Spleen (tissue), 11 donors: Measurements from ENCODE around the gene DCTN2. TPM values are rescaled to one million over a fixed set of nuclear protein-coding genes. Genes with fewer than 3 reads are reported as not detected.

ENCODE experiments used
- DNase-seq: peaks from one replicate; pipeline ENCODE4 v3.0.0-alpha.2; 2020
- H3K27ac ChIP-seq, 8 donors: fragments of 200-600 bp; sonication (generic) in 7 of 8; 1 replicate in 4 of 8; 2 replicates in 4 of 8; pipeline versions ENCODE4 v1.5.0 to v1.8.0; 2016 to 2021; ENCODE audit warnings: inconsistent platforms in 4 of 8, mild to moderate bottlenecking in 4 of 8, moderate library complexity in 1 of 8
- H3K27me3 ChIP-seq, 7 donors: fragments of 200-600 bp; sonication (generic) in 6 of 7; replicated peaks in 1 of 7; 1 replicate in 4 of 7; 2 replicates in 3 of 7; pipeline versions ENCODE4 v1.5.0 to v1.8.0; 2016 to 2021; ENCODE audit warnings: inconsistent platforms in 3 of 7, mild to moderate bottlenecking in 1 of 7
- H3K36me3 ChIP-seq, 6 donors: fragments of 200-600 bp; sonication (generic) in 5 of 6; 1 replicate in 4 of 6; 2 replicates in 2 of 6; pipeline versions ENCODE4 v1.5.0 to v1.8.0; 2016 to 2021; ENCODE audit warnings: inconsistent platforms in 2 of 6
- H3K4me1 ChIP-seq, 6 donors: fragments of 200-600 bp; sonication (generic) in 5 of 6; 1 replicate in 3 of 6; 2 replicates in 3 of 6; pipeline versions ENCODE4 v1.5.0 to v1.8.0; 2016 to 2021; ENCODE audit warnings: inconsistent platforms in 3 of 6
- H3K4me3 ChIP-seq, 8 donors: fragments of 200-600 bp; sonication (generic) in 7 of 8; 1 replicate in 4 of 8; 2 replicates in 4 of 8; pipeline versions ENCODE4 v1.5.0 to v1.8.0; 2016 to 2021; ENCODE audit warnings: inconsistent platforms in 4 of 8, mild to moderate bottlenecking in 4 of 8, moderate library complexity in 2 of 8
- H3K9me3 ChIP-seq, 8 donors: fragments of 200-600 bp; sonication (generic) in 7 of 8; 1 replicate in 4 of 8; 2 replicates in 4 of 8; pipeline versions ENCODE4 v1.5.0 to v1.8.0; 2016 to 2021; ENCODE audit warnings: inconsistent platforms in 4 of 8
- POLR2A ChIP-seq, 3 donors: fragments of 450-650 bp; IDR thresholded peaks; one replicate each; pipeline ENCODE4 v1.5.1; 2017; ENCODE audit warnings: antibody characterized with exemption in 3 of 3, mild to moderate bottlenecking in 1 of 3
- POLR2AphosphoS5 ChIP-seq, 3 donors: sonication (generic); formaldehyde crosslinking; IDR thresholded peaks; one replicate each; pipeline ENCODE4 v1.5.1; 2017; ENCODE audit warnings: antibody characterized with exemption in 3 of 3
- WGBS, 5 donors: extraction: QIAGEN DNeasy Blood & Tissue Kit in 3 of 5; methylation state at CpG; one replicate each; pipeline versions ENCODE4 v1.1.5 to v1.1.7; 2013 to 2018; 5-methylcytosine and 5-hydroxymethylcytosine counted together
- intact Hi-C: fragments of 100-400 bp; cut with DNase I; formaldehyde crosslinking; loops from one replicate; pipeline ENCODE4 v1.15.0; 2023; ENCODE audit warnings: low total_unique reads
- polyA plus RNA-seq, 3 donors: library from polyadenylated mRNA; stranded (reverse); fragments of 200-250 nt; gene quantifications; one replicate each; pipeline ENCODE4 v1.2.1, GENCODE V29; 2013
- total RNA-seq, 7 donors: library from RNA; depleted of rRNA in 3 of 7; stranded (reverse); fragments of >200 nt in 3 of 7; fragmentation: NEBNext Ultra II Directional in 4 of 7; extraction: Animal tissue kit (Norgen Biotek cat#: 25700) in 4 of 7; gene quantifications; one replicate each; pipeline versions ENCODE4 v1.1.0 to v1.2.1, GENCODE V29; 2016 to 2021
- TF ChIP-seq, protein P1 (sequence below), 11 experiments: fragments of 200-600 bp in 7 of 11; fragments of 450-650 bp in 4 of 11; sonication (generic) in 4 of 11; IDR thresholded peaks in 8 of 11; conservative IDR thresholded peaks in 3 of 11; 1 replicate in 7 of 11; 2 replicates in 4 of 11; pipeline versions ENCODE4 v1.4.0 to v1.8.0; 2016 to 2021; ENCODE audit warnings: antibody characterized with exemption in 11 of 11, inconsistent platforms in 4 of 11, mild to moderate bottlenecking in 1 of 11
- donor health status: healthy with polysubstance abuse.
- donor health status: DM: no; HTN: no; CAD: no; lungs with moderate emphysema.
- donor health status: DM: no; HTN: no; CAD: no.
- donor health status: Bipolar disorder and iron deficiency.
- donor health status: healthy.
- donor health status: DM: no; HTN: no; CAD: no.
- donor health status: DM: yes; HTN: yes; CAD: no.

DCTN2 gene
- total and polyA plus RNA-seq, 10 donors: 53.3 to 152 (median 88.8) TPM

DNA sequence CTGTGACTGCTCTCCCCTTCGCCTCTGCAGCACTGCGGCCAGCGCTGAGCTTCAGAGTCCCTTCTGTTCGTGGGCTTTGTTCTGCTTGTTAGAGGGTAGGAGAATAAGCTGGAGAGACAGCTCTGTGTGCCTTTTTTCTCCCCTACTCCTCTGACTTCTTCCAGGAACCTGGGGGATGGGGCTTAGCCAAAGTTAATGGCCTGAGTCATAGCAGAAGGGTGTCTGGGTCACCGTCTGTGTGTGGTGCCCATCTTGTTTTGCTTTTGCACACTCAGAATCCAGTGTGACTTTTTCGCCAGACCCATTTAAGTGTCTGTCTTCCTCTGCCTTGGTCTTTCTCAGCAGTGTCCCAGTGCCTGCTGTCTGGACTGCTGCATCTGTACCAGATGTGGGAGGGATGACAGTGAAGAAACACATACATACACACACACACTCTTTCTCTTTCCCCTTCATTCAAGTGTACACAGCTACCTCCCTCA, 5.9 kb upstream of the DCTN2 start:
- intact Hi-C loops: no loop called here
- TF ChIP-seq, protein P1, sequence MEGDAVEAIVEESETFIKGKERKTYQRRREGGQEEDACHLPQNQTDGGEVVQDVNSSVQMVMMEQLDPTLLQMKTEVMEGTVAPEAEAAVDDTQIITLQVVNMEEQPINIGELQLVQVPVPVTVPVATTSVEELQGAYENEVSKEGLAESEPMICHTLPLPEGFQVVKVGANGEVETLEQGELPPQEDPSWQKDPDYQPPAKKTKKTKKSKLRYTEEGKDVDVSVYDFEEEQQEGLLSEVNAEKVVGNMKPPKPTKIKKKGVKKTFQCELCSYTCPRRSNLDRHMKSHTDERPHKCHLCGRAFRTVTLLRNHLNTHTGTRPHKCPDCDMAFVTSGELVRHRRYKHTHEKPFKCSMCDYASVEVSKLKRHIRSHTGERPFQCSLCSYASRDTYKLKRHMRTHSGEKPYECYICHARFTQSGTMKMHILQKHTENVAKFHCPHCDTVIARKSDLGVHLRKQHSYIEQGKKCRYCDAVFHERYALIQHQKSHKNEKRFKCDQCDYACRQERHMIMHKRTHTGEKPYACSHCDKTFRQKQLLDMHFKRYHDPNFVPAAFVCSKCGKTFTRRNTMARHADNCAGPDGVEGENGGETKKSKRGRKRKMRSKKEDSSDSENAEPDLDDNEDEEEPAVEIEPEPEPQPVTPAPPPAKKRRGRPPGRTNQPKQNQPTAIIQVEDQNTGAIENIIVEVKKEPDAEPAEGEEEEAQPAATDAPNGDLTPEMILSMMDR (IDR thresholded peaks at IDR 0.05 in 8 of 11, conservative IDR thresholded peaks at IDR 0.05 in 3 of 11): no peak
- TF ChIP-seq POLR2A (IDR thresholded peaks at IDR 0.05) (no peak), POLR2AphosphoS5 (IDR thresholded peaks at IDR 0.05) (no peak)
- no peak overlapping the region for H3K27ac ChIP-seq
- no peak for DNase-seq
- H3K36me3 ChIP-seq: no peaks in the 10 kb centered on the region
- H3K27me3 ChIP-seq: peaks cover 0 to 46% (median 21%) of the 10 kb centered on the region in 7 donors
- WGBS, 5 donors: 66 to 72% (median 71%) methylated on average over 6 of the region's 6 CpGs
- no peaks in the 10 kb centered on the region for H3K9me3 ChIP-seq
- H3K4me1 ChIP-seq: peaks cover 6 to 15% (median 13%) of the 10 kb centered on the region in 6 donors
- H3K4me3 ChIP-seq: no peak overlapping the region

GRCh38 chr12:57552306-57552651, 5.3 kb upstream of the DCTN2 start:
- DNase-seq: no peak
- H3K27me3 ChIP-seq: peaks cover 0 to 46% (median 21%) of the 10 kb centered on the region in 7 donors
- 74 to 86% (median 81%) methylated on average over 2 of the region's 2 CpGs for WGBS, 5 donors
- no peaks in the 10 kb centered on the region for H3K9me3 ChIP-seq
- H3K4me3 ChIP-seq: no peak overlapping the region
- H3K36me3 ChIP-seq: no peaks in the 10 kb centered on the region
- intact Hi-C loops: no loop called here
- H3K27ac ChIP-seq: no peak overlapping the region
- peaks cover 6 to 21% (median 16%) of the 10 kb centered on the region in 6 donors for H3K4me1 ChIP-seq
- TF ChIP-seq POLR2A (IDR thresholded peaks at IDR 0.05): no peak
- TF ChIP-seq POLR2AphosphoS5 (IDR thresholded peaks at IDR 0.05): no peak
- TF ChIP-seq, protein P1 (IDR thresholded peaks at IDR 0.05 in 8 of 11, conservative IDR thresholded peaks at IDR 0.05 in 3 of 11): no peak

GRCh38 chr12:57551637-57552305, 4.8 kb upstream of the DCTN2 start:
- no peaks in the 10 kb centered on the region for H3K9me3 ChIP-seq
- no peak for DNase-seq
- no peaks in the 10 kb centered on the region for H3K36me3 ChIP-seq
- TF ChIP-seq POLR2A (IDR thresholded peaks at IDR 0.05) (no peak), POLR2AphosphoS5 (IDR thresholded peaks at IDR 0.05) (no peak)
- TF ChIP-seq, protein P1 (IDR thresholded peaks at IDR 0.05 in 8 of 11, conservative IDR thresholded peaks at IDR 0.05 in 3 of 11): no peak
- H3K4me1 ChIP-seq: peaks cover 6 to 23% (median 18%) of the 10 kb centered on the region in 6 donors
- no peak overlapping the region for H3K4me3 ChIP-seq
- peaks cover 0 to 46% (median 21%) of the 10 kb centered on the region in 7 donors for H3K27me3 ChIP-seq
- intact Hi-C loops: no loop called here
- 76 to 94% (median 85%) methylated on average over 3 of the region's 3 CpGs for WGBS, 5 donors
- H3K27ac ChIP-seq: no peak overlapping the region

- no peak for TF ChIP-seq POLR2AphosphoS5 (IDR thresholded peaks at IDR 0.05)
- TF ChIP-seq, protein P1 (IDR thresholded peaks at IDR 0.05 in 8 of 11, conservative IDR thresholded peaks at IDR 0.05 in 3 of 11): no peak
- no peak for TF ChIP-seq POLR2A (IDR thresholded peaks at IDR 0.05)
- Histone ChIP-seq H3K4me1 (peaks cover 9 to 31% (median 25%) of the 10 kb centered on the region in 6 donors), H3K4me3 (peak overlapping the region in 2 of 8 donors; percentile 39 to 71), H3K9me3 (no peaks in the 10 kb centered on the region), H3K36me3 (no peaks in the 10 kb centered on the region), H3K27me3 (peaks cover 0 to 46% (median 21%) of the 10 kb centered on the region in 7 donors), H3K27ac (no peak overlapping the region)
- intact Hi-C loops: no loop called here
- DNase-seq: no peak
- 66 to 76% (median 72%) methylated on average over 7 of the region's 7 CpGs for WGBS, 5 donors
These were observed 3.9 kb upstream of the DCTN2 start for GRCh38 chr12:57550641-57551549.
